HG03097 (cell line): ENCODE measurements around the gene GHRH.

ENCODE experiments used
- ATAC-seq: cut with Tn5 transposase; IDR thresholded peaks from one replicate; pipeline ENCODE4 v1.9.1; 2021; ENCODE audit not compliant: unreplicated experiment, low FRiP score

The GHRH gene

DNA sequence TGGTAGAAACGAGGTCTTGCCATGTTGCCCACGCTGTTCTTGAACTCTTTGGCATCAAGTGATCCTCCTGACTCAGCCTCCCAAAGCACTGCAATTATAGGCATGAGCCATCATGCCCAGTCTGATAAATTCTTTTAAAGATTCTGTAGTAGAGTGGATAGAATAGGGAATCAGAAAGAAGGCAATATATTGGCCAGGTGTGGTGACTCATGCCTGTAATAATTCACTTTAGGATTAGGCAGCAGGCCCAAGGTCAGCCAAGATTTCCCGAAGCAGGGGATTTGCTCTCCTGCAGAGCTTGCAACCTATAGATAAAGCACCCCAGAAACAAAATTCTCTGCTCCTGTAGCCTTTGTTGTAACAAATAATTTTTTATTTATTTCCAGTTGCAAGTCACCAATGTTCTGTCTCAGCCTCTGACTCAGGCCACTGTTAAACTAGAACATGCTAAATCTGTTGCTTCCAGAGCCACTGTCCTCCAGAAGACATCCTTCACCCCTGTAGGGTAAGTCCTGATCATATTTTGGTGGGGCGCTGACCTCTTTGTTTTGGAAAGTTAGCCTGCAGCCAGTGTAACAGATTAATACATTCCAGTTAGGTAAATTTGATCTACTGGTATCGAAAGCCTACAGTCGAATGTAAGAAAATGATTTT is 51.8 kb downstream of the GHRH start:
- no peak for ATAC-seq

DNA sequence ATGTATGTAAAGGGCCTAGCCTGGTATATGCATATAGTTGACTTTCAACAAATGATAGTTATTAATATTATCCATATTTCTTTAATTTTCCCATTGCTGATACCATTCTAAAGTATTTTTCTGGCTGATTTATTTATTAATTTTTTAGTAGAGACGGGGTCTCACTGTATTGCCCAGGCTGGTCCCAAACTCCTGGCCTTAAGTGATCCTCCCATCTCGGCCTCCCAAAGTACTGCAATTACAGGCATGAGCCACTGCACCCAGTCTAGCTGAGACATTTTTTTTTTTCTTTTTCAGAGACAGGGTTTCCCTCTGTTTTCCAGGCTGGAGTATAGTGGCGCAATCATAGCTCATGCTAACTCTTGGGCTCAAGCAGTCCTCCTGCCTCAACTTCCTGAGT is 52.4 kb downstream of the GHRH start:
- no peak for ATAC-seq

DNA sequence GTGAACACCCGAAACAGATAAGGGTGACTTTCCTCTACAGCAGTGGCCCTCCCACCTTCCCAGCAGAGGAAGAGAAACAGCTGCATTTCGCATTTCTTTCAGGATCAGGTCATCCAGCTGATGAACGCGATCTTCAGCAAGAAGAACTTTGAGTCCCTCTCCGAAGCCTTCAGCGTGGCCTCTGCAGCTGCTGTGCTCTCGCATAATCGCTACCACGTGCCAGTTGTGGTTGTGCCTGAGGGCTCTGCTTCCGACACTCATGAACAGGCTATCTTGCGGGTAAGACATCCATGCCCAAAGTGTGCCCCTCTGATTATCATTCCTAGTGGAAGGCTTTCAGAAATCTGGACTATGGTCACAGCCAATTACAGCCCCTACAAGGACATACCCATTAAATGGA is 54.4 kb downstream of the GHRH start:
- ATAC-seq, result no peak

DNA sequence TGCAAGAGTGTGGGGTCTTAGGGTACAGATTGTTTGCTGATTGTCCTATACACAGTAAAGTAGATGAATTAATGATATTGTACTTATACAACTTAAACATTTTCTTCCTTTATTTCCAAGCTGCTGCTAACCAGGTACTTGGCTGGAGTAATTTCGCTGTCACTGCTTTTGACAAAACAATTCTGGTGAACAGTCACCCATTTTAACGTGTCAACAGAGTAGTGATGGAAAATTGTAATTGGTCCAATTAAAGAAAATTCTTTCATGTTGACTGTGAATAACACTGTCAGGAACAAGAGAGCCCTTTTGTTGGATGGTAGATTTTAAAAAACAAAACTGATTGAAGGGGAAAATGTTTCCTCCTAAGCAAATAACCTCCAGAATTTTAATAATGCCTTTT is 55.8 kb downstream of the GHRH start:
- no peak for ATAC-seq

DNA sequence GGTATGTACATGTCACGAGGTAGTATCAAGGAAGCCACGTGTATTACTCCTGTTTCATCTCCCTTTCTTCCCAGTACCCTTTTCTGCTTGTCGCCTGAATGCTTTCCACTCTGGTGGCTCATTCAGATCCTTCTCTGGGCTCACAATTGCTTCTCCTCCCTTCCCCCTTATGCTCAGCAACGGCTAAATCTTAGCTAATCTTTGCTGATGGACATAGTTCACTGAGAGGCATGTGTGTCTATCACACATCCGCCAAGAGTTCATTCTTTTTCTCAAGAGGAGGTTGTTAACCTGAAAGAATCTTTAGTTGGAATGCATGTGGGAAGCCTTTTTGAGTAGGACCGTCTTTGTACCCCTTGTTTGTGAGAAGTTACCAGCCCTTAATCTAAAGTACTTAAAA is 56.5 kb downstream of the GHRH start:
- ATAC-seq, result no peak

DNA sequence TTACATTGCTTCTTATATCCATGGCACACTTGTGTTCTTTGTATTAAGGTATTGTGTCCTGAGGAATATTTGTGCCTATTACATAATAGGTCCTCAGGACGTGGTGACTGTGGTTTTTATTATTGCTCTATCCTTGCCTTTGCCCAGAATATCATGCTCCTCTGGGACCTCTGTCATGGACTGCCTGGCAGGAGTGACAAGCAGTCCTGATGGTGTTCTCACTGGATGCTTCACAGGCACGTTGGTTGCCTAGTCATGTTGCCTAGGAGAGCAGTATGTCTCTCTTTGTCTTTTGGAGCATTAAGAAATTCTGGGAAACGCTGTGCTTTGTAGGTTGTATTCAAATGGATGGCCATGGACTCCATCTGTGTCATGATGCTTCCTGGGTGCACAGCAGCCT is 57.6 kb downstream of the GHRH start:
- ATAC-seq, result no peak

DNA sequence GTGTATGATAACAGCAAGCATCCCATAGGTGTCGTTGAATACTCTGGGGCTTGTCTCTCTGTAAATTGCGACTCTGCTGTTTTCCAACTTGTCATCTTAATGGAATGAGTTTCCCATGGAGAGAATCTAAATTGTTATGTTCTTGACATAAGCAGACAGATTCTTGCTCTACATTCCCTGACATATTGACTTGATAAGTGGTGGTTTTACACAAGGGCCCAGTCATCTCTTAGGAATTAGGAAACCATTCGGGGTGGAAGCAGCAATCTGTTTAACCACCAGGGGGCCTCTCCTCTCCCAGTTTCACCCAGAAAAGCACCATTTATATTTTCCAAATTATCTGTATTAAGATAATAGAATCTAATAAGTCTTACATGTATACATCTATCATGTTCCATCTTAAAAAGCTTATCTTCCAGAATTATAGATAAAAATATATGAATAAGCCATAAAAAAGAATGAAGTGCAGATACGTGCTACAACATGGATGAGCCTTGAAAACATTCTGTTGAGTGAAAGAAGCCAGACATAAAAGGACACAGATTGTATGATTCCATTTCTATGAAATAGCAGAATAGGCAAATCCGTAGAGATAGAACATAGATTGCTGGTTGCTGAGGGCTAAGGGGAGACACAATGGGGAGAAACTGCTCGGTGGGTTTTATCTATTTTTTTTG is 59.2 kb downstream of the GHRH start:
- no peak for ATAC-seq

DNA sequence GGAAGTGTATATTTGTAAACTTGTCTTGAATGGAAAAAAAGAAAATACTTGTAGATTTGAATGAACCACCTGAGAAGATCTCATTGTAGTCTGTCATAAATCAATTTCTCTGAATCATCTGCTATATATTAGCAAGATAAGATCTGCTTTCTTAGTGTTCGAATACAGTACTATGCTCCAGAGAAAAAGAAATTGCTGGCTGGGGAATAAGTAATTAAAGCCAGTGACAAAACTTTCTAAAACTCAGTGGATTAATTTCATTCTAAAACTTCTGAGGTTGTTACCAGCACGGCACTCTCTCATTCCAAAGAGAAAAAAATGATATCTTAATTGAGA is 59.8 kb downstream of the GHRH start:
- no peak for ATAC-seq
